ENCODE data around the gene KCNV2.

The KCNV2 gene

GRCh38 chr9:2726650-2727340 is 9.5 kb downstream of the KCNV2 start:
- H3K4me1 ChIP-seq (ENCODE audit: low read length): no peaks in the 10 kb centered on the region
- H3K36me3 ChIP-seq (replicated peaks; ENCODE audit: insufficient read depth, low read length): no peaks in the 10 kb centered on the region
- H3F3A ChIP-seq (ENCODE audit: insufficient read depth, low read length): no peaks in the 10 kb centered on the region
- H4K20me1 ChIP-seq (ENCODE audit: insufficient read depth, low read length): no peaks in the 10 kb centered on the region
- no peak overlapping the region for H3K4me2 ChIP-seq (ENCODE audit: low read depth, low read length)
- H3K9me3 ChIP-seq (replicated peaks; ENCODE audit: insufficient read depth, low read length): no peaks in the 10 kb centered on the region
- no peak overlapping the region for H2AFZ ChIP-seq (ENCODE audit: low read length)
- TF ChIP-seq EZH2phosphoT487 (IDR thresholded peaks at IDR 0.05; ENCODE audit: low read length): no peak
- TF ChIP-seq, protein P1, sequence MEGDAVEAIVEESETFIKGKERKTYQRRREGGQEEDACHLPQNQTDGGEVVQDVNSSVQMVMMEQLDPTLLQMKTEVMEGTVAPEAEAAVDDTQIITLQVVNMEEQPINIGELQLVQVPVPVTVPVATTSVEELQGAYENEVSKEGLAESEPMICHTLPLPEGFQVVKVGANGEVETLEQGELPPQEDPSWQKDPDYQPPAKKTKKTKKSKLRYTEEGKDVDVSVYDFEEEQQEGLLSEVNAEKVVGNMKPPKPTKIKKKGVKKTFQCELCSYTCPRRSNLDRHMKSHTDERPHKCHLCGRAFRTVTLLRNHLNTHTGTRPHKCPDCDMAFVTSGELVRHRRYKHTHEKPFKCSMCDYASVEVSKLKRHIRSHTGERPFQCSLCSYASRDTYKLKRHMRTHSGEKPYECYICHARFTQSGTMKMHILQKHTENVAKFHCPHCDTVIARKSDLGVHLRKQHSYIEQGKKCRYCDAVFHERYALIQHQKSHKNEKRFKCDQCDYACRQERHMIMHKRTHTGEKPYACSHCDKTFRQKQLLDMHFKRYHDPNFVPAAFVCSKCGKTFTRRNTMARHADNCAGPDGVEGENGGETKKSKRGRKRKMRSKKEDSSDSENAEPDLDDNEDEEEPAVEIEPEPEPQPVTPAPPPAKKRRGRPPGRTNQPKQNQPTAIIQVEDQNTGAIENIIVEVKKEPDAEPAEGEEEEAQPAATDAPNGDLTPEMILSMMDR (IDR thresholded peaks at IDR 0.05; ENCODE audit: low read length): no peak
- no peak for TF ChIP-seq EZH2 (optimal IDR thresholded peaks at IDR 0.05; ENCODE audit: low read depth, low read length)
- H3K27me3 ChIP-seq (replicated peaks; ENCODE audit: insufficient read depth, low read length): no peaks in the 10 kb centered on the region
- H3K4me3 ChIP-seq (ENCODE audit: low read length): no peak overlapping the region
- H3K9me2 ChIP-seq (replicated peaks; ENCODE audit: insufficient read depth, low read length): no peaks in the 10 kb centered on the region
- DNase-seq: no peak
- H3K27ac ChIP-seq (ENCODE audit: low read length): no peak overlapping the region
- no peaks in the 10 kb centered on the region for H3K79me2 ChIP-seq (ENCODE audit: low read length)
- H3K9ac ChIP-seq (ENCODE audit: low read length): no peak overlapping the region

DNA sequence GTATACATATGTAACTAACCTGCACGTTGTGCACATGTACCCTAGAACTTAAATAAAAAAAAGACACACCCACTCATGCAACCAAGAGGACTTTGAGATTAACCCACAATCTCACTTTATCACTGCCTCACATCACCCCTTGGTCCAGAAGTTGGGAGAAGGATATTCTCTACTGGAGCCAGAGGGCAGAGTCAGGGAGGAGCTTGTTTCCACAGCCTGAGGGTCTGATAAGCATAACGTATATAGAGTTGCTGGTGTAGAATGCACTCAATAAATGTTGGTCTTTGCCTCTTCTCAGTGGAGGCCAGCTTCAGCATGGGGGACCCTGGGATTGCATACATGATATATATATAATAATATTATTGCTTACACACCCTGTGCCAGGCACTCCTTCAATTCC is 10.1 kb downstream of the KCNV2 start:
- TF ChIP-seq EZH2 (optimal IDR thresholded peaks at IDR 0.05; ENCODE audit: low read depth, low read length) (no peak), EZH2phosphoT487 (IDR thresholded peaks at IDR 0.05; ENCODE audit: low read length) (no peak)
- TF ChIP-seq, protein P1 (IDR thresholded peaks at IDR 0.05; ENCODE audit: low read length): no peak
- Histone ChIP-seq H3K4me1 (ENCODE audit: low read length) (no peaks in the 10 kb centered on the region), H3K9ac (ENCODE audit: low read length) (no peak overlapping the region), H3K9me2 (replicated peaks; ENCODE audit: insufficient read depth, low read length) (no peaks in the 10 kb centered on the region), H3K79me2 (ENCODE audit: low read length) (no peaks in the 10 kb centered on the region), H3K36me3 (replicated peaks; ENCODE audit: insufficient read depth, low read length) (no peaks in the 10 kb centered on the region), H3K4me2 (ENCODE audit: low read depth, low read length) (no peak overlapping the region), H3K9me3 (replicated peaks; ENCODE audit: insufficient read depth, low read length) (no peaks in the 10 kb centered on the region), H3K4me3 (ENCODE audit: low read length) (no peak overlapping the region), H3K27ac (ENCODE audit: low read length) (no peak overlapping the region), H3K27me3 (replicated peaks; ENCODE audit: insufficient read depth, low read length) (no peaks in the 10 kb centered on the region), H2AFZ (ENCODE audit: low read length) (no peak overlapping the region), H4K20me1 (ENCODE audit: insufficient read depth, low read length) (no peaks in the 10 kb centered on the region), H3F3A (ENCODE audit: insufficient read depth, low read length) (no peaks in the 10 kb centered on the region)
- DNase-seq: no peak

GRCh38 chr9:2727966-2728613 is 10.8 kb downstream of the KCNV2 start:
- Histone ChIP-seq H3K27ac (ENCODE audit: low read length) (no peak overlapping the region), H3K9me2 (replicated peaks; ENCODE audit: insufficient read depth, low read length) (no peaks in the 10 kb centered on the region), H3K9me3 (replicated peaks; ENCODE audit: insufficient read depth, low read length) (no peaks in the 10 kb centered on the region), H3K9ac (ENCODE audit: low read length) (no peak overlapping the region), H3F3A (ENCODE audit: insufficient read depth, low read length) (no peaks in the 10 kb centered on the region), H2AFZ (ENCODE audit: low read length) (no peak overlapping the region), H3K27me3 (replicated peaks; ENCODE audit: insufficient read depth, low read length) (no peaks in the 10 kb centered on the region), H3K4me3 (ENCODE audit: low read length) (no peak overlapping the region), H3K79me2 (ENCODE audit: low read length) (no peaks in the 10 kb centered on the region), H3K36me3 (replicated peaks; ENCODE audit: insufficient read depth, low read length) (no peaks in the 10 kb centered on the region), H3K4me1 (ENCODE audit: low read length) (no peaks in the 10 kb centered on the region), H3K4me2 (ENCODE audit: low read depth, low read length) (0 out of 2 replicates have a peak overlapping the region, but pooled peaks have one; percentile 2), H4K20me1 (ENCODE audit: insufficient read depth, low read length) (no peaks in the 10 kb centered on the region)
- peak; percentile 44 for DNase-seq
- TF ChIP-seq EZH2phosphoT487 (IDR thresholded peaks at IDR 0.05; ENCODE audit: low read length): no peak
- TF ChIP-seq, protein P1 (IDR thresholded peaks at IDR 0.05; ENCODE audit: low read length): peak; percentile 82
